ENCODE results near the gene NCK2.

Gene NCK2

GRCh38 chr2:105741174-105741573 lies 3.5 kb upstream of the NCK2 start:
- no peak overlapping the region for H3K4me3 ChIP-seq (ENCODE audit: control insufficient read depth, low read depth, low read length)
- TF ChIP-seq, protein P1, sequence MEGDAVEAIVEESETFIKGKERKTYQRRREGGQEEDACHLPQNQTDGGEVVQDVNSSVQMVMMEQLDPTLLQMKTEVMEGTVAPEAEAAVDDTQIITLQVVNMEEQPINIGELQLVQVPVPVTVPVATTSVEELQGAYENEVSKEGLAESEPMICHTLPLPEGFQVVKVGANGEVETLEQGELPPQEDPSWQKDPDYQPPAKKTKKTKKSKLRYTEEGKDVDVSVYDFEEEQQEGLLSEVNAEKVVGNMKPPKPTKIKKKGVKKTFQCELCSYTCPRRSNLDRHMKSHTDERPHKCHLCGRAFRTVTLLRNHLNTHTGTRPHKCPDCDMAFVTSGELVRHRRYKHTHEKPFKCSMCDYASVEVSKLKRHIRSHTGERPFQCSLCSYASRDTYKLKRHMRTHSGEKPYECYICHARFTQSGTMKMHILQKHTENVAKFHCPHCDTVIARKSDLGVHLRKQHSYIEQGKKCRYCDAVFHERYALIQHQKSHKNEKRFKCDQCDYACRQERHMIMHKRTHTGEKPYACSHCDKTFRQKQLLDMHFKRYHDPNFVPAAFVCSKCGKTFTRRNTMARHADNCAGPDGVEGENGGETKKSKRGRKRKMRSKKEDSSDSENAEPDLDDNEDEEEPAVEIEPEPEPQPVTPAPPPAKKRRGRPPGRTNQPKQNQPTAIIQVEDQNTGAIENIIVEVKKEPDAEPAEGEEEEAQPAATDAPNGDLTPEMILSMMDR (IDR thresholded peaks at IDR 0.05; ENCODE audit: control insufficient read depth, insufficient read depth, low read depth, low read length, missing control alignments): no peak
- no peak for DNase-seq (ENCODE audit: low read depth)

GRCh38 chr2:105741617-105742016 lies 3.1 kb upstream of the NCK2 start:
- DNase-seq (ENCODE audit: low read depth): no peak
- TF ChIP-seq, protein P1 (IDR thresholded peaks at IDR 0.05; ENCODE audit: control insufficient read depth, insufficient read depth, low read depth, low read length, missing control alignments): no peak

GRCh38 chr2:105744091-105744908 lies 412 bp upstream of the NCK2 start:
- H3K4me3 ChIP-seq (ENCODE audit: control insufficient read depth, low read depth, low read length): peak overlapping the region; percentile 47
- DNase-seq (ENCODE audit: low read depth): no peak
- TF ChIP-seq, protein P1 (IDR thresholded peaks at IDR 0.05; ENCODE audit: control insufficient read depth, insufficient read depth, low read depth, low read length, missing control alignments): no peak

More at GRCh38 chr2:105741617-105742016, 3.1 kb upstream of the NCK2 start:
- no peak overlapping the region for H3K4me3 ChIP-seq (ENCODE audit: control insufficient read depth, low read depth, low read length)

DNA sequence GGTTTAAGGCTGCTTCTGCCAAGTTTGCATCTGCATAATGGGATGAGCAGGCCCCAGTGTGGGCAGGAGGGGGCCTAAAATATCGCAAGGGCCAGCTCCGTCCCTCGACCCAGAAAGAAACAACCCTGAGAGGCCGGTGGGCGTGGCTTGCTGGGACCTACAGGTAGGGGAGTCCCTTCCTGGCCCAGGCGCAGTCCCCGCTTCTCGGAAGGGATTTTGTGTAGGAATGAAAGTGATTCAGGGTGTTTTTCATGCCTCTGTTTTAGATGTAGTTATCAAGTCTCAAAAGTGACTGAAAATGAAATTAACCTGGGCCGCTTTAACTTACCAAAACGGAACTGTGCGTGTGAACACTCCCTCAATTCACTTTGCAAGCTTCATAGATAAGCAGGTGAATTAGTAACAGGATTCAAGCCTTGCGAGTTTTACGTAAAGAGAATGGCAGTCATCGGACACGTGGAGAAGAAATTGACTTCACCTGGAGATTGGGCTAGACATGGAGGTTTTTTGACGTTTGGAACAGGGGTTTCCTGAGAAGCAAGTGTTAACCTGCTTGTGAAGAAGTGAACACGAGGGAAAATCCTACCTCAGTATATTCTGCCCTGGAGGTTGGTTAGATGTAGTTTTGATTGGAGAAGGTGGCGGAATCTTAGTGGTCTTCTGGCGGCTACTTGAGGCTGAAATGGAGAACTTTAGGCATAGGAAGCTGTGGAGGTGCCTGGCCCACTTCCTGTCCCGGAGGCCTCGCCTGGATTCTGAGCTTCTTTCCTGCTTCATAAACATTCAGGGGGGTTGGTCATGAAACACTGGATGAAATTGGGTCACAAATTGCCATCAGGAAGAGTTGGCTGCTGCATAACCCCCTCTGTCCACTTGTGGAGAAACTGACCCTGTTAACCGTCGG lies 1.7 kb downstream of the NCK2 start:
- TF ChIP-seq, protein P1 (IDR thresholded peaks at IDR 0.05; ENCODE audit: control insufficient read depth, insufficient read depth, low read depth, low read length, missing control alignments): no peak
- H3K4me3 ChIP-seq (ENCODE audit: control insufficient read depth, low read depth, low read length): peak overlapping the region; percentile 33
- DNase-seq (ENCODE audit: low read depth): no peak

DNA sequence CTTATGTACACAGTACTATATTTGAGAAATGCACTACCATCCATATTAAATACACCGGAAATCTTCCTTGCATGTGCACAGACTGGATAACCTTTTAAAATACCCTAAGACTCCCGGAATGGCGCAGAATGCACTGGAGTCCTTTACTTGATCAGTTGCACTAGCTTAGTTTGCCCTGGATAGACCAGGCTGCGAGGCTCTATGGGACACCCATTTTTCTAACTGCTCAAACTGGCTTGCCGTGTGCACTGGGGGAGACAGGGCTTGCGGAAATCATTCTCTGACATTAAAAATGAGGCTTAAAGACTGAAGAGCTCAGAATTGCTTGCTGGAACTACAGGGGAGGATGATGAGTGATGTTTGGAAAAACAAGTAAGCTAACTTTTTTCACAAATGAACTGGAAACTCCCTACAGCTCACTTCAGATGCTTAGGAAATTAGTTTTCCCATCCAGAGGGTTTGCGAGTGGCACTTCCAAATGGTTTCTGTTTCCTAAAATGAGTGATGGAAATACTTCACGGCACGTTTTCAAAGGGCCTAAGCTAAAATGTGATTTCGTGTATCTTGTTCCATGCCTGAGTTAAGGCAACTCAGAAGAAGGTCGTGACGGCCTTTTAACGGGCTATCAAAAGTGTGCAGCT lies 2.7 kb downstream of the NCK2 start:
- DNase-seq (ENCODE audit: low read depth): no peak
- TF ChIP-seq, protein P1 (IDR thresholded peaks at IDR 0.05; ENCODE audit: control insufficient read depth, insufficient read depth, low read depth, low read length, missing control alignments): no peak
- no peak overlapping the region for H3K4me3 ChIP-seq (ENCODE audit: control insufficient read depth, low read depth, low read length)

DNA sequence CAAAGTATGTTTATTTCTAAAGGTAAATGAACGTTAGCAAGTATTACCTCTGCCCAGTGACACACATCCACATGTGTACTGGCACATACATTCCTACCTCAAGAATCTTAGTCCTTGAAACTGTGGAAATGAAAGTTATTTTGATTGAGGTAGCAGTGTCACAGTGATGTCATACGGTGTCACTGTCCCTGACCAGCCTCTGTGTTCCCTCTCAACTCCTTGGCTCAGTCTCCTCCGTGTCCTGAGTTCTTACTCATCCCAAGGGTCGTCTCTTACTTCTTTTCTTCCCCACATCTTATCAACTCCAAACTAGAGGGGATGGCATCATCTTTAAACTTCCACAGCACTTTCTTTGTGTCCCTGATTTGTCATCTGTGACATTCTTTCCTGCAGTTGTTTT lies 3.3 kb downstream of the NCK2 start:
- TF ChIP-seq, protein P1 (IDR thresholded peaks at IDR 0.05; ENCODE audit: control insufficient read depth, insufficient read depth, low read depth, low read length, missing control alignments): no peak
- no peak overlapping the region for H3K4me3 ChIP-seq (ENCODE audit: control insufficient read depth, low read depth, low read length)
- no peak for DNase-seq (ENCODE audit: low read depth)
